NCI-H2107 (cell line): Measurements from ENCODE around the gene SFRP2.

Experiments used
- DNase-seq: peaks from one replicate; lab custom pipeline; 2025; lab: John Stamatoyannopoulos, UW

The SFRP2 gene

GRCh38 chr4:153771046-153771445, 17.8 kb downstream of the SFRP2 start:
- DNase-seq: no peak

- DNase-seq: no peak
These were observed 22.1 kb downstream of the SFRP2 start for GRCh38 chr4:153766758-153767157.

DNA sequence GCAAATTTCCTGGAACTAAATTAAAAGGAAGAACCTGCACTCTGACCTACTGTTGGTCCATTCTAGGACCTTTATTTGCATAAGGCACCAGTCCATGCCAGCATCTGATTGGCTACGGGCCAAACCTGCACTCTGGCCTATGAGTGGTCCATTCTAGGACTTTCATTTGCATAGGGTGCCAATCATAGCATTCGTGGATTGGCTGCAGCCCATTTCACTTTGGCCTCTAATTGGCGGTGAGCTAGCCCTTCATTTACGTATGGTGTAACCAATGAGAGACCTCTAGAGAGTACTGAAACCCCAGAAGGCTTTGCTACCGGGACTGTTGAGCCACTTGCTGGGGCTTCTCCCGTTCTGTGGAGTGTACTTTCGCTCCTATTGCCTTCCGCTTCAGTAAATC, 23.0 kb downstream of the SFRP2 start:
- no peak for DNase-seq

GRCh38 chr4:153764601-153765368, 24.1 kb downstream of the SFRP2 start:
- DNase-seq: no peak

GRCh38 chr4:153763404-153763803, 25.5 kb downstream of the SFRP2 start:
- no peak for DNase-seq

DNA sequence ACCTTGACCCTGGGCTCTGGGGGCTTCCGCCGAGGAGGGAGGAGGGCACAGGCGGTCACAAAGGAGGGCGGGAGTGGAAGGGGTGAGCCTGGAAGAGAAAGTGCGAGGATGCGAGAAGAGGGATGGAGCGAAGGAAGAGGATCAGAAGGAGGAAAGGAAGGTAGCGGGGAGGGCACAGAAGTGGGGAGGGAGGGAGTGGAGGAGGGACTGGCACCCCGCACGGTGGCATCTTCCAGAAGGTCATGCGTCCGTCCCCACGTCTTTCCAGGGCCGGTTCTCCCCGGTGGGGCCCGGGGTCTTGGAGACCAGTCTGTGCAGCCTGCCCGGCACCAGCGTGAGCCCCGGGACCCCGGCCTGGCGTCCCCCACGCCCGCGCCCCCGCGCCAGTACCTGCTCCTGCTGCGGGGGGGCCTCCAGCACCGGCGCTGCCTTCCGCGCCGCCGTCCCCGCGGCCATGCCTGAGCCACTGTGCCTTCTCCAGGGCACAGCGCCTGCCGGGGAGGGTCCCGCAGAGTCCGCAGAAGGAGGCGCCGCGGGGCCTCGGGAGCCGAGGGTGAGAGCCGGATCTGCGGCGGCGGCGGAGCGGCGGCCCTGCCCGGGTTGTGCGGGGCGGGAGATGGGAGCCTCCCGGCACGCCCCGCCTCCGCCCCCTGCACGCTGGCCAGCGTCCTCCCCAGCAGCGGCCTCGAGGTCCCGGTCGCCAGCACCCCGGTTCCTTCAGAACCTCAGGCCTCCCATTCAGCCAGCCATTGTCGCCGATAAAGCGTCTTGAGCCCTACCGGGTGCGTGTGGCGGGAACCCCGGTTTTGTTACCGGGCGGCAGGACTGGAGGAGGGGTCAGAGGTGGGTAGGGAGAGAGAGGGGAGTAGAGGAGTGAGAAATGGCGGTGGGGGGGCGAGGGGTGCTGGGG, 29.2 kb downstream of the SFRP2 start, which contains the start of gene RNF175:
RNF175 (minus strand) TSS at position 618 of the 910 bp plus-strand sequence; CDS start at position 456, 162 bp downstream.
- DNase-seq: no peak

DNA sequence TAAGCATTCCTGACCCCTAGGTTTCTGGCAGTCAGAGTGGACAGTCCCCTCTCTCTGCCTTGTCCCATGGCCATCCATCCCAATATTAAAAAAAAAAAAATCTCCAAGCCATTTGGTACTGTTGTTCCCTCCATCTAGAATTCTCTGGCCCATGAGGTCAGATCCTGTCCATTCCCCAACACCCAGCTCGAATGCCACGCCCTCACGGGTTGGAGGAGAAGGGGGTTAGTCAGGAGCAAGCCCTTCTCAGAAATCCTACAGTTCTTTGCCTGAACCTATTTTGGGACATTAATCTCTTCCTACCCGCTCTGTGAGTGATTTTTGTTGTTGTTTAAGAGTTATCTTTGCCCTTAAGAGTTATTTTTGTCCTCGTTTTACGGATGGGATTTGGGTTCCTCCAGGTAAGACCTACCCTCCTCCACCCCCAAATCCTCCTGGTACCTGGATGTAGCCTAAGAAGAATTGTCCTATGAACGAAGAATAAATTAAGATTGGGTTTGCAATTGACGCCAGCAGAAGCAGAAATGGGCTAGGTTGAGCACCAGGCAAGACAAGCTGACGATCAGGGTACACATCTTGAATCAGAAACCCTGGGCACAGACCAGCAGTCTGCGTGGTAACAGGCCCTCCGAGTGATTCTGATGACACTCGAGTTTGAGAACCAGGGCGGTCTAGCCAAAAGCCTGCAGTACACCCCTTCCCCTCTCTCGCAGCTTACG, 30.0 kb downstream of the SFRP2 start:
- DNase-seq: no peak

DNA sequence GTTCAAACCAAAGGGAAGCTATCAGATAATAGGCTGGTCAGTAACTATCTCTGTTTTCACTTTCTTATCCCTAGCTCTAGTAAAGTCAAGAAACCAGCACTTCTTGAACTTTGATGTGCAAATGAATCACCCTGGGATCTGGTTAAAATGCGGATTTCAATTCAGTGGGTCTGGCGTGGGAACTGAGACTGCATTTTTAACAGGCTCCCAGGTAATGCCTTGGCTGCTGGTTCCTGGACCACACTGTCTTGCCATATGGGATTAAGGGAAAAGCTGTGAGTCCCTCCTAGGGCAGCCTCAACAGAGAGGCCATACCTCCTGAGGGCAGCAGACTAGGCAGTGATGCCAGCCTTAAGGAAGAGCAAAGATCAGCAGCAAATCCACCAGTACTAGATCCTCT, 30.7 kb downstream of the SFRP2 start:
- no peak for DNase-seq

DNA sequence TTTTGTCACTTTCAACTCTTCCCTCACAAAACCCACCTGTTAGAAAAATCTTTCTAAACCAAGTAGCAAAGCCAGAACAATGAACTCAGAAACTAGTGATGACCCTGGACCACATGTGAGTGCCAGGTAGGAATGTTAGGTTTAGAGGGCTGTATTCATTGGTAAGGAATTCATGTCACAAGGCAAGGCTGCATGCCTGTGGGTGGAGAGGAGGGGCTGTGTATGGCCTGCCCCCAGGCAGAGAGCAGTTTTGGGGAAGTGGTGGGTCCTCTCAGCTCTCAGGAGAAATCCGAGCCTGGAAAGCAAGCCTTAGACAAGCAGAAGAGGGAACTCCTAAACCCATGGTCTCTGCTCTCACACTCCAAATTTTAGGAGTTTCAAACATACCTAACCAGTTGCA, 31.5 kb downstream of the SFRP2 start:
- DNase-seq: no peak

DNA sequence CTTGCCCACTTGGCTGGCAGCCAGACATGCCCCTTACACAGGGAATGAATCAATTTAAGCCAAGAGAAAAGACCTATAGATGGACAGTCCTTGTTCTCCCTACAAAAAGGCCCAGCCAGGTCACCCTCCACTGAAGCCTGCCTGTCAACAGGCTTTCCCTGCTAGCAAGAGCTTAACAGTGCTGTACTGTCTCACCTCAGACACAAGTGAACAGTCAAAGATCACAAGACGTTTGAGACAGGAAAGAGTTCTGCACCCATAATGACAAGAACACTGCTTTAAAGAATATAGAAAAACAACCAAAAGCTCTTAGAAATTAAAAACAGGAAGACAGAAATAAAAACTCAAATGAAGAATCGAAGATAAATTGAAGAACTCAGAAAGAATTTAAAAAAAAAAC, 33.7 kb downstream of the SFRP2 start:
- DNase-seq: no peak

- DNase-seq: no peak
These were observed 38.6 kb downstream of the SFRP2 start for GRCh38 chr4:153750197-153750817.

DNA sequence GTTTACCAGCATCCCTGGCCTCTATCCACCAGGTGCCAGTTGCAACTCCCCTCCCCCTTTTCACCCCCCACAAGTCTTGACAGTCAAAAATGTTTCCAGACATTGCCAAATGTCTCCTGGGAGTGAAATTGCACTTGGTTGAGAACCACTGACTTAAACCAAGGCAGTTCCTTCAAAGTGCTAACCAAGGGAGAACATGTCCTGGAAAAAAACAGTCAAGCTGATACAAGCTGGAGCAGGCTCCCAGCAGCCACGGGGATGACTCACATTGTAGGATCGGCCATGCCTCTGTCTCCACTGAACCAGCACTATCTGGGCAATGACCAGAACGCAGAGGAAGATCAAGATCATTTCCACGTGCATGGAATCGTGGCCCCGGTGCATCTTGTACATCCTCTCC, 40.5 kb downstream of the SFRP2 start:
- DNase-seq: no peak

GRCh38 chr4:153747406-153747955, 41.4 kb downstream of the SFRP2 start:
- DNase-seq: no peak

- no peak for DNase-seq
These were observed 43.2 kb downstream of the SFRP2 start for GRCh38 chr4:153745651-153746050.

- DNase-seq: no peak
These were observed 47.3 kb downstream of the SFRP2 start for GRCh38 chr4:153741541-153741940.

GRCh38 chr4:153735906-153736461, 52.9 kb downstream of the SFRP2 start:
- no peak for DNase-seq

DNA sequence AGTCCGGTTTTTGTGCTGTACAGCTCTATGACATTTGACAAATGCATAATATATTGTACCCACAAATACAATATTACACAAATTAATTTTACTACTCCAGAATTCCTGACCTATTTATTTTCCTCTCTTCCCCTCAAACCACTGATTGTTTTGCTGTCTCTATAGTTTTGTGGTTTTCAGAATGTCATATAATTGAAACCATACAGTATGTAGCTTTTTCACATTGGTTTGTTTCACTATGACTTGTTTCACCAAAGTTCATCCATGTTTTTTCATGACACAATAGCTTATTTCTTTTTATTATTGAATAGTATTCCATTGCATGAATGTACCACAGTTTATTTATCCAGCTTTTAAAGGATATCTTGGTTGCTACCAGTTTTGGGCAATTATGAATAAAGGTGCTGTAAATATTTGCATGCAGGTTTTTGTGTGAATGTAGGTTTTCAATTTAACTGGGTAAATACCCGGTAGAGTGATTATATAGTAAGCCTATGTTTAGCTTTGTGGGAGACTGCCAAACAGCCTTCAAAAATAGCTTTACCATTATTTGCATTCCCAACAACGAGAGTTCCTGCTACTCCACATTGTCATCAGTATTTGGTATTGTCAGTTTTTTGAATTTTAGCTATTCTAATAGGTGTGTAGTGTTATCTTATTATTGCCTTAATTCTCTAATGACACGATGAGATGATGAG, 55.0 kb downstream of the SFRP2 start:
- no peak for DNase-seq

DNA sequence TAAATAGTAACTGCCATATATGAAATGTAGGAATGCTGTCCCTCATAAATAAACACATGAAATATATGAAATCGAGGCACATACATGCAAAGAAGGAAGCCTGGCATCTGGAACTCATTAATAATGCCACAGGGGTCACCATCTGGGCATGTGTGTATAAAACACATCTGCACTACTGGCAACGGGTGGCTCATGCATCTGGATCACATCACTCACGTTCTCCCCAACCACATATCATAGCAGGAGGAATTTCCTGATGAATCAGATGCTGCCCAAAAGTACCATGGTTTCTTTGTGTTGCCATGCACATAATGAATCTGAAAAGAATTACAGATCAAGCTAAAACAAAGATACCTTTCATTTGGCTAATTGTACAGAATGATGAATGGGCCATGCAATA, 57.6 kb downstream of the SFRP2 start:
- DNase-seq: no peak
